ENCODE measurements around the gene TMEM242.

Gene TMEM242

GRCh38 chr6:157248264-157248663, 75.1 kb downstream of the TMEM242 start:
- no peak for TF ChIP-seq Cebpa-rat (IDR thresholded peaks at IDR 0.05)
- no peak overlapping the region for H3K4me3 ChIP-seq
- no peak overlapping the region for H3K4me2 ChIP-seq
- H3K9me3 ChIP-seq (replicated peaks in 1 of 11), result peaks cover 14 to 20% (median 16%) of the 10 kb centered on the region in 11 experiments
- H3K27ac ChIP-seq, result no peak overlapping the region
- no peaks in the 10 kb centered on the region for H3K27me3 ChIP-seq
- H3K9ac ChIP-seq, result no peak overlapping the region
- H3K4me1 ChIP-seq, result peaks cover 0 to 9% (median 2%) of the 10 kb centered on the region in 10 experiments; a peak in 3 of 20 replicates
- H3K36me3 ChIP-seq, result no peaks in the 10 kb centered on the region; a peak in 1 of 22 replicates
- no peaks in the 10 kb centered on the region for H4K20me1 ChIP-seq

- Histone ChIP-seq H3K36me3 (no peaks in the 10 kb centered on the region; a peak in 1 of 22 replicates), H3K9ac (no peak overlapping the region), H3K4me2 (no peak overlapping the region), H3K27me3 (no peaks in the 10 kb centered on the region), H3K4me3 (no peak overlapping the region), H3K9me3 (replicated peaks in 1 of 11) (peaks cover 14 to 20% (median 16%) of the 10 kb centered on the region in 11 experiments), H3K27ac (no peak overlapping the region), H3K4me1 (peaks cover 0 to 9% (median 2%) of the 10 kb centered on the region in 10 experiments; a peak in 3 of 20 replicates), H4K20me1 (no peaks in the 10 kb centered on the region)
- TF ChIP-seq Cebpa-rat (IDR thresholded peaks at IDR 0.05), result no peak
These were observed 76.4 kb downstream of the TMEM242 start for GRCh38 chr6:157246771-157247484.

- no peak overlapping the region for H3K4me3 ChIP-seq
- H3K36me3 ChIP-seq, result no peaks in the 10 kb centered on the region; a peak in 1 of 22 replicates
- H4K20me1 ChIP-seq, result no peaks in the 10 kb centered on the region
- no peaks in the 10 kb centered on the region for H3K27me3 ChIP-seq
- no peak overlapping the region for H3K27ac ChIP-seq
- peaks cover 0 to 9% (median 2%) of the 10 kb centered on the region in 10 experiments; a peak in 3 of 20 replicates for H3K4me1 ChIP-seq
- peaks cover 14 to 20% (median 16%) of the 10 kb centered on the region in 11 experiments for H3K9me3 ChIP-seq (replicated peaks in 1 of 11)
- H3K4me2 ChIP-seq, result no peak overlapping the region
- TF ChIP-seq Cebpa-rat (IDR thresholded peaks at IDR 0.05), result no peak
- H3K9ac ChIP-seq, result no peak overlapping the region
These were observed 77.2 kb downstream of the TMEM242 start for GRCh38 chr6:157246048-157246630.

GRCh38 chr6:157245436-157245835, 77.9 kb downstream of the TMEM242 start:
- no peak overlapping the region for H3K9ac ChIP-seq
- H3K27me3 ChIP-seq, result peaks cover 0 to 5% (median 0%) of the 10 kb centered on the region in 11 experiments; a peak in 2 of 22 replicates
- no peak overlapping the region for H3K27ac ChIP-seq
- H3K4me2 ChIP-seq, result no peak overlapping the region
- H4K20me1 ChIP-seq, result no peaks in the 10 kb centered on the region
- peaks cover 2 to 11% (median 6%) of the 10 kb centered on the region in 10 experiments for H3K4me1 ChIP-seq
- H3K9me3 ChIP-seq (replicated peaks in 1 of 11), result peaks cover 14 to 20% (median 16%) of the 10 kb centered on the region in 11 experiments
- no peak overlapping the region for H3K4me3 ChIP-seq
- TF ChIP-seq Cebpa-rat (IDR thresholded peaks at IDR 0.05), result no peak
- H3K36me3 ChIP-seq, result no peaks in the 10 kb centered on the region; a peak in 1 of 22 replicates

DNA sequence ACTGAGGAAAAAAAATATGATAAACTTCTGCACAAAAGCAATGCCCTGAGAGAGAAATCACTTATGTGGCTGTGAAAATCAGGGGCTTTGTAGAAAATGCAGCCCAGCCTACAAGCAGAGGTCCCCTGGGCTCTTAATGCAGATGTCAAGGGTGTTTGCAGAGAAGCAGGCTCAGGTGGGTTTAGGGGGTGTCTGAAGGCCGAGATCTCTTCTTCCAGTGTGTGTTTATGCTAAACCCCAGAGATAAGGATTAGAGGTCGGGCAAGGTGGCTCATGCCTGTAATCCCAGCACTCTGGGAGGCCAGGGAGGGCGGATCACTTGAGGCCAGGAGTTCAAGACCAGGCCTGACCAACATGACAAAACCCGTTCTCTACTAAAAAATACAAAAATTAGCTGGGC, 78.5 kb downstream of the TMEM242 start:
- no peak for TF ChIP-seq Cebpa-rat (IDR thresholded peaks at IDR 0.05)
- Histone ChIP-seq H3K27ac (no peak overlapping the region), H4K20me1 (no peaks in the 10 kb centered on the region), H3K27me3 (peaks cover 0 to 12% (median under 1%) of the 10 kb centered on the region in 11 experiments; a peak in 6 of 22 replicates), H3K4me3 (no peak overlapping the region), H3K9me3 (replicated peaks in 1 of 11) (peaks cover 14 to 20% (median 16%) of the 10 kb centered on the region in 11 experiments), H3K4me1 (peaks cover 9 to 18% (median 12%) of the 10 kb centered on the region in 10 experiments), H3K9ac (no peak overlapping the region), H3K36me3 (no peaks in the 10 kb centered on the region; a peak in 1 of 22 replicates), H3K4me2 (peak overlapping the region in 4 of 11 experiments; percentile 2 to 23 (median 7); a peak in 2 of 22 replicates)

GRCh38 chr6:157244175-157244574, 79.1 kb downstream of the TMEM242 start:
- H3K4me1 ChIP-seq, result peaks cover 9 to 20% (median 14%) of the 10 kb centered on the region in 10 experiments
- peaks cover 14 to 17% (median 16%) of the 10 kb centered on the region in 11 experiments for H3K9me3 ChIP-seq (replicated peaks in 1 of 11)
- peaks cover 0 to 3% (median 0%) of the 10 kb centered on the region in 11 experiments; a peak in 1 of 22 replicates for H4K20me1 ChIP-seq
- H3K36me3 ChIP-seq, result no peaks in the 10 kb centered on the region; a peak in 1 of 22 replicates
- peak overlapping the region in 3 of 11 experiments; percentile 3 to 23 (median 11); a peak in 2 of 22 replicates for H3K4me2 ChIP-seq
- H3K27ac ChIP-seq, result no peak overlapping the region
- H3K4me3 ChIP-seq, result no peak overlapping the region
- TF ChIP-seq Cebpa-rat (IDR thresholded peaks at IDR 0.05), result no peak
- peaks cover 0 to 18% (median 6%) of the 10 kb centered on the region in 11 experiments; a peak in 6 of 22 replicates for H3K27me3 ChIP-seq
- no peak overlapping the region for H3K9ac ChIP-seq

GRCh38 chr6:157242791-157243190, 80.5 kb downstream of the TMEM242 start:
- peaks cover 0 to 3% (median 0%) of the 10 kb centered on the region in 11 experiments; a peak in 1 of 22 replicates for H4K20me1 ChIP-seq
- no peak overlapping the region for H3K4me3 ChIP-seq
- no peak for TF ChIP-seq Cebpa-rat (IDR thresholded peaks at IDR 0.05)
- H3K27ac ChIP-seq, result no peak overlapping the region
- H3K9me3 ChIP-seq (replicated peaks in 1 of 11), result peaks cover 2 to 4% (median 3%) of the 10 kb centered on the region in 11 experiments; a peak in 15 of 22 replicates
- H3K27me3 ChIP-seq, result peaks cover 3 to 26% (median 12%) of the 10 kb centered on the region in 11 experiments; a peak in 20 of 22 replicates
- H3K4me1 ChIP-seq, result peaks cover 9 to 20% (median 14%) of the 10 kb centered on the region in 10 experiments
- no peak overlapping the region for H3K4me2 ChIP-seq
- H3K36me3 ChIP-seq, result no peaks in the 10 kb centered on the region
- H3K9ac ChIP-seq, result no peak overlapping the region

- Histone ChIP-seq H3K9me3 (replicated peaks in 1 of 11) (peaks cover 0 to 16% (median 9%) of the 10 kb centered on the region in 11 experiments; a peak in 13 of 22 replicates), H3K4me3 (no peak overlapping the region), H3K36me3 (no peaks in the 10 kb centered on the region), H3K27me3 (peaks cover 21 to 45% (median 31%) of the 10 kb centered on the region in 11 experiments), H4K20me1 (peaks cover 0 to 11% (median 6%) of the 10 kb centered on the region in 11 experiments; a peak in 11 of 22 replicates), H3K9ac (no peak overlapping the region), H3K27ac (no peak overlapping the region), H3K4me2 (peak overlapping the region in 1 of 11 experiments; percentile 74; a peak in 1 of 22 replicates), H3K4me1 (peaks cover 13 to 23% (median 18%) of the 10 kb centered on the region in 10 experiments)
- TF ChIP-seq Cebpa-rat (IDR thresholded peaks at IDR 0.05), result no peak
These were observed 82.4 kb downstream of the TMEM242 start for GRCh38 chr6:157240960-157241311.

Measured in BLaER1 treated with 17β-estradiol and CSF1 and Interleukin-3, amounts not matched to agents 10 nM and 100 nM (cell line).